WTC11 (cell line): ENCODE measurements around the gene SSTR5. TPM values are rescaled to one million over a fixed set of nuclear protein-coding genes. Genes with fewer than 3 reads are reported as not detected.

Source experiments
- ATAC-seq: fragments of 200-7000 bp; cut with Tn5 transposase; 2 replicates; pipeline ENCODE4 v1.10.0; 2021; ENCODE audit warnings: mild to moderate bottlenecking, moderate library complexity
- CTCF ChIA-PET: fragments of 300-600 bp; sonication (Branson Sonifier 250); formaldehyde crosslinking; loops from one replicate; lab custom pipeline; 2021; ENCODE audit warnings: antibody characterized with exemption; lab: Charles Lee
- POLR2A ChIA-PET: fragments of 350-600 bp; sonication (Branson Sonifier 250); formaldehyde crosslinking; loops from one replicate; lab custom pipeline; 2021; ENCODE audit warnings: antibody characterized with exemption; lab: Charles Lee
- DNase-seq: peaks from one replicate; pipeline ENCODE4 v3.0.0; 2021; ENCODE audit warnings: low spot score
- H3K27ac Mint-ChIP-seq: 2 replicates; pipeline ENCODE4 v1.8.0; 2021; ENCODE audit warnings: mixed read lengths
- H3K27me3 Mint-ChIP-seq: 2 replicates; pipeline ENCODE4 v1.8.0; 2021; ENCODE audit warnings: low read depth, mild to moderate bottlenecking, moderate library complexity, mixed read lengths
- H3K36me3 Mint-ChIP-seq: 2 replicates; pipeline ENCODE4 v1.8.0; 2021; ENCODE audit warnings: mixed read lengths
- H3K4me1 Mint-ChIP-seq: 2 replicates; pipeline ENCODE4 v1.8.0; 2022; ENCODE audit warnings: mixed read lengths
- H3K4me3 Mint-ChIP-seq: 2 replicates; pipeline ENCODE4 v1.8.0; 2021; ENCODE audit warnings: mild to moderate bottlenecking, moderate library complexity, mixed read lengths
- H3K9me3 Mint-ChIP-seq: 2 replicates; pipeline ENCODE4 v1.8.0; 2021; ENCODE audit warnings: mixed read lengths
- CBFB ChIP-seq: sonication (generic); formaldehyde crosslinking; IDR thresholded peaks from 2 replicates; pipeline ENCODE4 v1.8.1; 2022; ENCODE audit warnings: mild to moderate bottlenecking, low read depth, missing genetic modification reagents
- CTCF ChIP-seq: fragments of 200-600 bp; IDR thresholded peaks from 2 replicates; pipeline ENCODE4 v1.8.0; 2022; ENCODE audit warnings: antibody characterized with exemption
- ESRRA ChIP-seq: sonication (generic); formaldehyde crosslinking; IDR thresholded peaks from 2 replicates; pipeline ENCODE4 v1.8.1; 2022; ENCODE audit warnings: mild to moderate bottlenecking, missing genetic modification reagents, borderline replicate concordance
- ETV6 ChIP-seq: sonication (generic); formaldehyde crosslinking; IDR thresholded peaks from 2 replicates; pipeline ENCODE4 v1.8.1; 2022; ENCODE audit warnings: mild to moderate bottlenecking, missing genetic modification reagents
- FOXP1 ChIP-seq: sonication (generic); formaldehyde crosslinking; IDR thresholded peaks from 2 replicates; pipeline ENCODE4 v1.8.0; 2022; ENCODE audit warnings: missing genetic modification reagents, mild to moderate bottlenecking, moderate library complexity, borderline replicate concordance
- GABPB1 ChIP-seq: sonication (generic); formaldehyde crosslinking; IDR thresholded peaks from 2 replicates; pipeline ENCODE4 v1.8.1; 2023; ENCODE audit warnings: mild to moderate bottlenecking, missing genetic modification reagents
- GTF2I ChIP-seq: fragments of 250-450 bp; sonication (Bioruptor Pico); conservative IDR thresholded peaks from 2 replicates; pipeline ENCODE4 v1.4.0; 2021; ENCODE audit warnings: mild to moderate bottlenecking
- HMGXB4 ChIP-seq: sonication (generic); formaldehyde crosslinking; IDR thresholded peaks from 2 replicates; pipeline ENCODE4 v1.8.1; 2023; ENCODE audit warnings: mild to moderate bottlenecking, moderate library complexity, missing genetic modification reagents
- NFE2L1 ChIP-seq: sonication (generic); formaldehyde crosslinking; IDR thresholded peaks from 2 replicates; pipeline ENCODE4 v1.8.1; 2023; ENCODE audit warnings: missing genetic modification reagents
- RELA ChIP-seq: sonication (generic); formaldehyde crosslinking; IDR thresholded peaks from 2 replicates; pipeline ENCODE4 v1.8.1; 2022; ENCODE audit warnings: missing genetic modification reagents, mild to moderate bottlenecking, borderline replicate concordance
- SMAD4 ChIP-seq: sonication (generic); formaldehyde crosslinking; IDR thresholded peaks from 2 replicates; pipeline ENCODE4 v1.8.0; 2022; ENCODE audit warnings: mild to moderate bottlenecking, missing genetic modification reagents
- SOX15 ChIP-seq: fragments of 250-450 bp; sonication (Bioruptor Pico); IDR thresholded peaks from 2 replicates; pipeline ENCODE4 v1.9.0; 2021; ENCODE audit warnings: mild to moderate bottlenecking
- SP1 ChIP-seq: sonication (generic); formaldehyde crosslinking; conservative IDR thresholded peaks from 2 replicates; pipeline ENCODE4 v1.8.1; 2022; ENCODE audit warnings: missing genetic modification reagents
- TEAD4 ChIP-seq: sonication (generic); formaldehyde crosslinking; IDR thresholded peaks from 2 replicates; pipeline ENCODE4 v1.8.0; 2022; ENCODE audit warnings: mild to moderate bottlenecking, missing genetic modification reagents
- ZBTB21 ChIP-seq: sonication (generic); formaldehyde crosslinking; IDR thresholded peaks from 2 replicates; pipeline ENCODE4 v1.8.1; 2023; ENCODE audit warnings: mild to moderate bottlenecking, missing genetic modification reagents, borderline replicate concordance
- ZNF121 ChIP-seq: sonication (generic); formaldehyde crosslinking; IDR thresholded peaks from 2 replicates; pipeline ENCODE4 v1.8.0; 2023; ENCODE audit warnings: missing genetic modification reagents
- ZNF138 ChIP-seq: sonication (generic); formaldehyde crosslinking; conservative IDR thresholded peaks from 2 replicates; pipeline ENCODE4 v1.8.1; 2022; ENCODE audit warnings: mild to moderate bottlenecking, moderate library complexity, missing genetic modification reagents
- total RNA-seq: library from RNA; stranded (reverse); gene quantifications from 3 replicates; pipeline ENCODE4 v1.2.3, GENCODE V29; 2021
- TF ChIP-seq, protein P1 (sequence below): fragments of 250-450 bp; sonication (Bioruptor Pico); IDR thresholded peaks from 2 replicates; pipeline ENCODE4 v1.9.0; 2021; ENCODE audit warnings: moderate library complexity, mild to moderate bottlenecking, inconsistent platforms, borderline replicate concordance
- TF ChIP-seq, protein P2 (sequence below): fragments of 250-450 bp; sonication (Bioruptor Pico); IDR thresholded peaks from 2 replicates; pipeline ENCODE4 v1.9.0; 2021; ENCODE audit warnings: mild to moderate bottlenecking
- TF ChIP-seq, protein P3 (sequence below): sonication (generic); formaldehyde crosslinking; IDR thresholded peaks from 2 replicates; pipeline ENCODE4 v1.8.1; 2023; ENCODE audit warnings: mild to moderate bottlenecking, missing genetic modification reagents
- TF ChIP-seq, protein P4 (sequence below): sonication (generic); formaldehyde crosslinking; IDR thresholded peaks from 2 replicates; pipeline ENCODE4 v1.8.0; 2022; ENCODE audit warnings: mild to moderate bottlenecking, missing genetic modification reagents

SSTR5 gene
- total RNA-seq, 1 experiment from 2014 or later, result 0.61 TPM

GRCh38 chr16:1050921-1051320, 21.6 kb upstream of the SSTR5 start:
- no peaks in the 10 kb centered on the region for H3K9me3 Mint-ChIP-seq
- H3K27me3 Mint-ChIP-seq, result no peaks in the 10 kb centered on the region
- no peaks in the 10 kb centered on the region for H3K36me3 Mint-ChIP-seq
- H3K4me3 Mint-ChIP-seq, result no peak overlapping the region
- ChIA-PET CTCF (no interaction called here), POLR2A (no interaction called here)
- no peak for ATAC-seq
- no peak overlapping the region for H3K27ac Mint-ChIP-seq
- TF ChIP-seq GTF2I (no peak), SMAD4 (CRISPR knock-in tag) (no peak), NFE2L1 (no peak), RELA (CRISPR knock-in tag) (no peak), SP1 (CRISPR knock-in tag) (no peak), HMGXB4 (CRISPR knock-in tag) (no peak), ZNF121 (CRISPR knock-in tag) (no peak), TEAD4 (CRISPR knock-in tag) (no peak), ESRRA (CRISPR knock-in tag) (no peak), GABPB1 (CRISPR knock-in tag) (no peak), CBFB (CRISPR knock-in tag) (no peak), ZBTB21 (CRISPR knock-in tag) (no peak), ETV6 (CRISPR knock-in tag) (no peak)
- TF ChIP-seq, protein P1, sequence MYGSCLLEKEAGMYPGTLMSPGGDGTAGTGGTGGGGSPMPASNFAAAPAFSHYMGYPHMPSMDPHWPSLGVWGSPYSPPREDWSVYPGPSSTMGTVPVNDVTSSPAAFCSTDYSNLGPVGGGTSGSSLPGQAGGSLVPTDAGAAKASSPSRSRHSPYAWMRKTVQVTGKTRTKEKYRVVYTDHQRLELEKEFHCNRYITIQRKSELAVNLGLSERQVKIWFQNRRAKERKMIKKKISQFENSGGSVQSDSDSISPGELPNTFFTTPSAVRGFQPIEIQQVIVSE (CRISPR knock-in tag), result no peak
- TF ChIP-seq, protein P2, sequence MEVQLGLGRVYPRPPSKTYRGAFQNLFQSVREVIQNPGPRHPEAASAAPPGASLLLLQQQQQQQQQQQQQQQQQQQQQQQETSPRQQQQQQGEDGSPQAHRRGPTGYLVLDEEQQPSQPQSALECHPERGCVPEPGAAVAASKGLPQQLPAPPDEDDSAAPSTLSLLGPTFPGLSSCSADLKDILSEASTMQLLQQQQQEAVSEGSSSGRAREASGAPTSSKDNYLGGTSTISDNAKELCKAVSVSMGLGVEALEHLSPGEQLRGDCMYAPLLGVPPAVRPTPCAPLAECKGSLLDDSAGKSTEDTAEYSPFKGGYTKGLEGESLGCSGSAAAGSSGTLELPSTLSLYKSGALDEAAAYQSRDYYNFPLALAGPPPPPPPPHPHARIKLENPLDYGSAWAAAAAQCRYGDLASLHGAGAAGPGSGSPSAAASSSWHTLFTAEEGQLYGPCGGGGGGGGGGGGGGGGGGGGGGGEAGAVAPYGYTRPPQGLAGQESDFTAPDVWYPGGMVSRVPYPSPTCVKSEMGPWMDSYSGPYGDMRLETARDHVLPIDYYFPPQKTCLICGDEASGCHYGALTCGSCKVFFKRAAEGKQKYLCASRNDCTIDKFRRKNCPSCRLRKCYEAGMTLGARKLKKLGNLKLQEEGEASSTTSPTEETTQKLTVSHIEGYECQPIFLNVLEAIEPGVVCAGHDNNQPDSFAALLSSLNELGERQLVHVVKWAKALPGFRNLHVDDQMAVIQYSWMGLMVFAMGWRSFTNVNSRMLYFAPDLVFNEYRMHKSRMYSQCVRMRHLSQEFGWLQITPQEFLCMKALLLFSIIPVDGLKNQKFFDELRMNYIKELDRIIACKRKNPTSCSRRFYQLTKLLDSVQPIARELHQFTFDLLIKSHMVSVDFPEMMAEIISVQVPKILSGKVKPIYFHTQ (CRISPR knock-in tag), result no peak
- no peaks in the 10 kb centered on the region for H3K4me1 Mint-ChIP-seq
- DNase-seq, result no peak

GRCh38 chr16:1051446-1051845, 21.1 kb upstream of the SSTR5 start:
- CTCF ChIA-PET, result no interaction called here
- TF ChIP-seq CTCF (no peak), SOX15 (CRISPR knock-in tag) (no peak), FOXP1 (no peak), ZNF138 (CRISPR knock-in tag) (no peak)
- TF ChIP-seq, protein P3, sequence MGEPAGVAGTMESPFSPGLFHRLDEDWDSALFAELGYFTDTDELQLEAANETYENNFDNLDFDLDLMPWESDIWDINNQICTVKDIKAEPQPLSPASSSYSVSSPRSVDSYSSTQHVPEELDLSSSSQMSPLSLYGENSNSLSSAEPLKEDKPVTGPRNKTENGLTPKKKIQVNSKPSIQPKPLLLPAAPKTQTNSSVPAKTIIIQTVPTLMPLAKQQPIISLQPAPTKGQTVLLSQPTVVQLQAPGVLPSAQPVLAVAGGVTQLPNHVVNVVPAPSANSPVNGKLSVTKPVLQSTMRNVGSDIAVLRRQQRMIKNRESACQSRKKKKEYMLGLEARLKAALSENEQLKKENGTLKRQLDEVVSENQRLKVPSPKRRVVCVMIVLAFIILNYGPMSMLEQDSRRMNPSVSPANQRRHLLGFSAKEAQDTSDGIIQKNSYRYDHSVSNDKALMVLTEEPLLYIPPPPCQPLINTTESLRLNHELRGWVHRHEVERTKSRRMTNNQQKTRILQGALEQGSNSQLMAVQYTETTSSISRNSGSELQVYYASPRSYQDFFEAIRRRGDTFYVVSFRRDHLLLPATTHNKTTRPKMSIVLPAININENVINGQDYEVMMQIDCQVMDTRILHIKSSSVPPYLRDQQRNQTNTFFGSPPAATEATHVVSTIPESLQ (CRISPR knock-in tag), result no peak
- TF ChIP-seq, protein P4, sequence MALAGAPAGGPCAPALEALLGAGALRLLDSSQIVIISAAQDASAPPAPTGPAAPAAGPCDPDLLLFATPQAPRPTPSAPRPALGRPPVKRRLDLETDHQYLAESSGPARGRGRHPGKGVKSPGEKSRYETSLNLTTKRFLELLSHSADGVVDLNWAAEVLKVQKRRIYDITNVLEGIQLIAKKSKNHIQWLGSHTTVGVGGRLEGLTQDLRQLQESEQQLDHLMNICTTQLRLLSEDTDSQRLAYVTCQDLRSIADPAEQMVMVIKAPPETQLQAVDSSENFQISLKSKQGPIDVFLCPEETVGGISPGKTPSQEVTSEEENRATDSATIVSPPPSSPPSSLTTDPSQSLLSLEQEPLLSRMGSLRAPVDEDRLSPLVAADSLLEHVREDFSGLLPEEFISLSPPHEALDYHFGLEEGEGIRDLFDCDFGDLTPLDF (CRISPR knock-in tag), result no peak
- no peaks in the 10 kb centered on the region for H3K4me1 Mint-ChIP-seq
- no peaks in the 10 kb centered on the region for H3K27me3 Mint-ChIP-seq
- POLR2A ChIA-PET, result no interaction called here
- DNase-seq, result no peak
- no peaks in the 10 kb centered on the region for H3K9me3 Mint-ChIP-seq
- no peak overlapping the region for H3K27ac Mint-ChIP-seq
- no peak for ATAC-seq
- no peaks in the 10 kb centered on the region for H3K36me3 Mint-ChIP-seq
- H3K4me3 Mint-ChIP-seq, result no peak overlapping the region
